Stomach smooth muscle (tissue), 2 donors: Measurements from ENCODE around the gene ZNF823.
A peak's percentile ranks its signal among the peaks of the same experiment; 100 is the strongest.

ENCODE experiments used
- H3K27ac ChIP-seq: one replicate; pipeline ENCODE4 v1.7.0; 2013; ENCODE audit warnings: mild to moderate bottlenecking, low read length, inconsistent platforms
- H3K27me3 ChIP-seq, 2 donors: one replicate each; pipeline ENCODE4 v1.7.0; 2013; ENCODE audit warnings: low read length in 2 of 2; ENCODE audit not compliant: insufficient read depth in 2 of 2, control insufficient read depth in 1 of 2
- H3K36me3 ChIP-seq, 2 donors: one replicate each; pipeline ENCODE4 v1.7.0; 2013; ENCODE audit warnings: low read length in 2 of 2; ENCODE audit not compliant: control insufficient read depth in 2 of 2, insufficient read depth in 2 of 2
- H3K4me1 ChIP-seq: one replicate; pipeline ENCODE4 v1.7.0; 2013; ENCODE audit warnings: low read length; ENCODE audit not compliant: control insufficient read depth, insufficient read depth
- H3K4me3 ChIP-seq, 2 donors: one replicate each; pipeline ENCODE4 v1.7.0; 2013; ENCODE audit warnings: low read length in 2 of 2
- H3K9ac ChIP-seq, 2 donors: one replicate each; pipeline ENCODE4 v1.7.0; 2013; ENCODE audit warnings: low read length in 2 of 2, mild to moderate bottlenecking in 1 of 2
- H3K9me3 ChIP-seq, 2 donors: one replicate each; pipeline ENCODE4 v1.7.0; 2013; ENCODE audit warnings: low read length in 2 of 2; ENCODE audit not compliant: control insufficient read depth in 2 of 2
- donor health status: healthy.
- donor health status: Pancreatic carcinoma.

Gene ZNF823

GRCh38 chr19:11766597-11767591 is 28.1 kb upstream of the ZNF823 start, which contains the start of gene ZNF441:
ZNF441 (plus strand) TSS chr19:11767000; CDS start chr19:11767194, 194 bp downstream.
- Histone ChIP-seq H3K9me3 (no peaks in the 10 kb centered on the region), H3K36me3 (no peaks in the 10 kb centered on the region), H3K27me3 (no peaks in the 10 kb centered on the region), H3K4me1 (peaks cover 12% of the 10 kb centered on the region), H3K27ac (peak within 1 kb of the TSS; percentile 97), H3K4me3 (peak within 1 kb of the TSS; percentile 86 to 91), H3K9ac (peak within 1 kb of the TSS; percentile 92 to 96)

GRCh38 chr19:11763611-11764010 is 24.9 kb upstream of the ZNF823 start:
- no peak overlapping the region for H3K4me3 ChIP-seq
- no peaks in the 10 kb centered on the region for H3K36me3 ChIP-seq
- peaks cover 12% of the 10 kb centered on the region for H3K4me1 ChIP-seq
- no peaks in the 10 kb centered on the region for H3K27me3 ChIP-seq
- H3K27ac ChIP-seq = no peak overlapping the region
- H3K9me3 ChIP-seq = no peaks in the 10 kb centered on the region
- no peak overlapping the region for H3K9ac ChIP-seq

- Histone ChIP-seq H3K27ac (no peak overlapping the region), H3K9me3 (no peaks in the 10 kb centered on the region), H3K4me1 (peaks cover 7% of the 10 kb centered on the region), H3K27me3 (no peaks in the 10 kb centered on the region), H3K4me3 (no peak overlapping the region), H3K9ac (no peak overlapping the region), H3K36me3 (no peaks in the 10 kb centered on the region)
These were observed 24.4 kb upstream of the ZNF823 start for GRCh38 chr19:11763117-11763516.

GRCh38 chr19:11759805-11760204 is 21.1 kb upstream of the ZNF823 start:
- no peaks in the 10 kb centered on the region for H3K36me3 ChIP-seq
- H3K9ac ChIP-seq = no peak overlapping the region

GRCh38 chr19:11756965-11757364 is 18.2 kb upstream of the ZNF823 start:
- no peaks in the 10 kb centered on the region for H3K4me1 ChIP-seq
- no peak overlapping the region for H3K27ac ChIP-seq
- no peaks in the 10 kb centered on the region for H3K9me3 ChIP-seq
- H3K4me3 ChIP-seq = no peak overlapping the region
- no peaks in the 10 kb centered on the region for H3K36me3 ChIP-seq
- H3K9ac ChIP-seq = no peak overlapping the region
- H3K27me3 ChIP-seq = no peaks in the 10 kb centered on the region

More at GRCh38 chr19:11759805-11760204, 21.1 kb upstream of the ZNF823 start:
- H3K9me3 ChIP-seq = no peaks in the 10 kb centered on the region
- no peaks in the 10 kb centered on the region for H3K4me1 ChIP-seq
- no peak overlapping the region for H3K27ac ChIP-seq
- no peak overlapping the region for H3K4me3 ChIP-seq
- H3K27me3 ChIP-seq = no peaks in the 10 kb centered on the region

- H3K4me3 ChIP-seq = no peak overlapping the region
- H3K27ac ChIP-seq = no peak overlapping the region
- H3K36me3 ChIP-seq = no peaks in the 10 kb centered on the region
- H3K27me3 ChIP-seq = no peaks in the 10 kb centered on the region
- H3K4me1 ChIP-seq = no peaks in the 10 kb centered on the region
- no peaks in the 10 kb centered on the region for H3K9me3 ChIP-seq
- no peak overlapping the region for H3K9ac ChIP-seq
These were observed 15.9 kb upstream of the ZNF823 start for GRCh38 chr19:11754663-11755062.

- no peaks in the 10 kb centered on the region for H3K36me3 ChIP-seq
- H3K4me3 ChIP-seq = no peak overlapping the region
- H3K9me3 ChIP-seq = peaks cover 0 to 5% of the 10 kb centered on the region in 2 donors
These were observed 13.5 kb upstream of the ZNF823 start for GRCh38 chr19:11752244-11752736.

GRCh38 chr19:11749751-11750150 is 11.0 kb upstream of the ZNF823 start:
- Histone ChIP-seq H3K9ac (no peak overlapping the region), H3K27me3 (no peaks in the 10 kb centered on the region), H3K9me3 (peaks cover 0 to 9% of the 10 kb centered on the region in 2 donors), H3K4me3 (no peak overlapping the region), H3K27ac (no peak overlapping the region), H3K4me1 (no peaks in the 10 kb centered on the region), H3K36me3 (no peaks in the 10 kb centered on the region)

More at GRCh38 chr19:11752244-11752736, 13.5 kb upstream of the ZNF823 start:
- Histone ChIP-seq H3K4me1 (no peaks in the 10 kb centered on the region), H3K27ac (no peak overlapping the region), H3K27me3 (no peaks in the 10 kb centered on the region), H3K9ac (no peak overlapping the region)

- Histone ChIP-seq H3K27me3 (no peaks in the 10 kb centered on the region), H3K27ac (no peak overlapping the region), H3K9ac (no peak overlapping the region), H3K9me3 (peaks cover 0 to 9% of the 10 kb centered on the region in 2 donors), H3K4me3 (no peak overlapping the region), H3K4me1 (no peaks in the 10 kb centered on the region), H3K36me3 (no peaks in the 10 kb centered on the region)
These were observed 8.5 kb upstream of the ZNF823 start for GRCh38 chr19:11747277-11747676.

- H3K9ac ChIP-seq = no peak overlapping the region
- no peak overlapping the region for H3K27ac ChIP-seq
- H3K27me3 ChIP-seq = no peaks in the 10 kb centered on the region
- peaks cover 0 to 9% of the 10 kb centered on the region in 2 donors for H3K9me3 ChIP-seq
- no peaks in the 10 kb centered on the region for H3K4me1 ChIP-seq
- no peaks in the 10 kb centered on the region for H3K36me3 ChIP-seq
- H3K4me3 ChIP-seq = no peak overlapping the region
These were observed 7.1 kb upstream of the ZNF823 start for GRCh38 chr19:11745869-11746268.
